ENCODE data around the gene ROPN1.
"Not testable (repeated sequence)": the region's sequence is repeated elsewhere in the genome, so short reads cannot be mapped to it uniquely, and the experiment has no call there.

- not testable (repeated sequence) for TF ChIP-seq CTCF, POLR2A (IDR thresholded peaks at IDR 0.05)
Observed at GRCh38 chr3:123964793-123965192, 27.1 kb downstream of the ROPN1 start.
